SK-N-SH (cell line): Measurements from ENCODE around the gene NUP107. TPM values are rescaled to one million over a fixed set of nuclear protein-coding genes. Genes with fewer than 3 reads are reported as not detected.

Experiments used
- CTCF ChIA-PET: fragments of 300-600, 350-600 bp; formaldehyde crosslinking; extraction: SDS; loops from one replicate; lab custom pipeline; 2021; lab: Yijun Ruan, JAX
- POLR2A ChIA-PET: fragments of 350-600 bp; sonication (Branson Sonifier 250); formaldehyde crosslinking; extraction: SDS; loops from one replicate; lab custom pipeline; 2020; ENCODE audit warnings: antibody characterized with exemption, inconsistent platforms; lab: Yijun Ruan, JAX
- DNase-seq: peaks from one replicate; pipeline ENCODE4 v3.0.0; 2012
- H2AFZ ChIP-seq: fragments of 200-600 bp; sonication (generic); 2 replicates; pipeline ENCODE4 v1.8.1; 2016; ENCODE audit warnings: antibody characterized with exemption, mild to moderate bottlenecking, low read depth
- H3F3A ChIP-seq: fragments of 200-600 bp; sonication (generic); replicated peaks from 2 replicates; pipeline ENCODE3; 2016; ENCODE audit warnings: antibody characterized with exemption, mild to moderate bottlenecking; ENCODE audit not compliant: insufficient read depth
- H3K27ac ChIP-seq, 2 experiments: fragments of 200-500 bp in 1 of 2; fragments of 200-600 bp in 1 of 2; sonication (Bioruptor generic) in 1 of 2; sonication (generic), shearing (Covaris generic) in 1 of 2; 2 replicates each; pipeline versions ENCODE4 v1.5.1 to v1.6.1; 2014 to 2016; ENCODE audit warnings: low read depth in 2 of 2, inconsistent platforms in 1 of 2, low read length in 1 of 2, mild to moderate bottlenecking in 1 of 2, mixed read lengths in 1 of 2
- H3K27me3 ChIP-seq: fragments of 200-600 bp; sonication (generic), shearing (Covaris generic); 2 replicates; pipeline ENCODE4 v1.6.1; 2016; ENCODE audit warnings: mixed run types; ENCODE audit not compliant: insufficient read depth
- H3K36me3 ChIP-seq, 2 experiments: fragments of 200-500 bp in 1 of 2; fragments of 200-600 bp in 1 of 2; sonication (Bioruptor generic) in 1 of 2; sonication (generic) in 1 of 2; replicated peaks in 1 of 2; 2 replicates each; pipeline versions ENCODE3 to v1.5.1; 2014 to 2016; ENCODE audit warnings: low read length in 1 of 2, mild to moderate bottlenecking in 1 of 2; ENCODE audit not compliant: insufficient read depth in 2 of 2, control insufficient read depth in 1 of 2
- H3K4me1 ChIP-seq, 2 experiments: fragments of 200-500 bp in 1 of 2; fragments of 200-600 bp in 1 of 2; sonication (Bioruptor generic) in 1 of 2; sonication (generic), shearing (Covaris generic) in 1 of 2; 2 replicates each; pipeline versions ENCODE4 v1.5.1 to v1.6.1; 2014 to 2016; ENCODE audit warnings: low read depth in 1 of 2, low read length in 1 of 2, mixed run types in 1 of 2; ENCODE audit not compliant: insufficient read depth in 2 of 2, control insufficient read depth in 1 of 2
- H3K4me2 ChIP-seq: fragments of 200-600 bp; sonication (generic), shearing (Covaris generic); 2 replicates; pipeline ENCODE4 v1.6.1; 2017; ENCODE audit warnings: mixed run types
- H3K4me3 ChIP-seq, 2 experiments: fragments of 200-500 bp in 1 of 2; fragments of 200-600 bp in 1 of 2; sonication (Bioruptor generic) in 1 of 2; sonication (generic), shearing (Covaris generic) in 1 of 2; 2 replicates each; pipeline versions ENCODE4 v1.5.1 to v1.8.1; 2014 to 2016; ENCODE audit warnings: low read depth in 2 of 2, inconsistent platforms in 1 of 2, low read length in 1 of 2, mild to moderate bottlenecking in 1 of 2, mixed read lengths in 1 of 2, moderate library complexity in 1 of 2
- H3K79me2 ChIP-seq: fragments of 200-600 bp; sonication (generic); 2 replicates; pipeline ENCODE4 v1.8.1; 2017; ENCODE audit warnings: mild to moderate bottlenecking; ENCODE audit not compliant: insufficient read depth
- H3K9ac ChIP-seq: fragments of 200-600 bp; sonication (generic); 2 replicates; pipeline ENCODE4 v1.6.1; 2017; ENCODE audit warnings: mixed run types
- H3K9me2 ChIP-seq: fragments of 200-600 bp; sonication (generic); 2 replicates; pipeline ENCODE4 v1.6.1; 2017; ENCODE audit warnings: mixed run types
- H3K9me3 ChIP-seq: fragments of 200-600 bp; sonication (generic); 2 replicates; pipeline ENCODE4 v1.6.1; 2017; ENCODE audit warnings: mixed run types, mild to moderate bottlenecking, moderate library complexity
- H4K20me1 ChIP-seq: fragments of 200-600 bp; sonication (generic); 2 replicates; pipeline ENCODE4 v1.6.1; 2017; ENCODE audit warnings: mild to moderate bottlenecking, mixed run types; ENCODE audit not compliant: insufficient read depth
- JUND ChIP-seq: IDR thresholded peaks from 2 replicates; pipeline ENCODE4 v1.4.0; 2012
- MEF2A ChIP-seq: IDR thresholded peaks from 2 replicates; pipeline ENCODE4 v1.4.0; 2012; ENCODE audit warnings: low read depth, borderline replicate concordance
- MXI1 ChIP-seq: IDR thresholded peaks from 2 replicates; pipeline ENCODE4 v1.6.1; 2012; ENCODE audit warnings: mild to moderate bottlenecking, low read depth, low read length, improper control_type of control experiment
- NFIC ChIP-seq: IDR thresholded peaks from 2 replicates; pipeline ENCODE4 v1.4.0; 2012; ENCODE audit warnings: borderline replicate concordance
- PBX3 ChIP-seq: IDR thresholded peaks from 2 replicates; pipeline ENCODE4; 2012
- RAD21 ChIP-seq: IDR thresholded peaks from 2 replicates; pipeline ENCODE4 v1.6.1; 2012; ENCODE audit warnings: mild to moderate bottlenecking, low read length
- RCOR1 ChIP-seq: fragments of 150-350 bp; IDR thresholded peaks from 2 replicates; pipeline ENCODE4 v1.6.1; 2017; ENCODE audit warnings: antibody characterized with exemption, low read length
- RFX5 ChIP-seq: IDR thresholded peaks from 2 replicates; pipeline ENCODE4 v1.6.1; 2012; ENCODE audit warnings: mild to moderate bottlenecking, improper control_type of control experiment, low read length
- RXRA ChIP-seq: IDR thresholded peaks from 2 replicates; pipeline ENCODE4 v1.4.0; 2012; ENCODE audit warnings: low read depth, mild to moderate bottlenecking, borderline replicate concordance
- SIN3A ChIP-seq: IDR thresholded peaks from 2 replicates; pipeline ENCODE4 v1.6.1; 2012; ENCODE audit warnings: low read depth, mild to moderate bottlenecking, low read length, moderate library complexity, borderline replicate concordance
- SMC3 ChIP-seq: IDR thresholded peaks from 2 replicates; pipeline ENCODE4 v1.6.1; 2012; ENCODE audit warnings: low read depth, low read length, improper control_type of control experiment
- TAF1 ChIP-seq: IDR thresholded peaks from 2 replicates; pipeline ENCODE4 v1.6.1; 2012; ENCODE audit warnings: low read depth, mild to moderate bottlenecking, low read length, moderate library complexity, borderline replicate concordance
- USF1 ChIP-seq: IDR thresholded peaks from 2 replicates; pipeline ENCODE4 v1.4.0; 2012; ENCODE audit warnings: low read depth, borderline replicate concordance
- USF2 ChIP-seq: fragments of 150-350 bp; IDR thresholded peaks from 2 replicates; pipeline ENCODE4 v1.6.1; 2017; ENCODE audit warnings: antibody characterized with exemption, low read length, low read depth, borderline replicate concordance
- YY1 ChIP-seq: IDR thresholded peaks from 2 replicates; pipeline ENCODE4 v1.4.0; 2012; ENCODE audit warnings: low read depth, mild to moderate bottlenecking
- WGBS: methylation state at CpG from one replicate; pipeline ENCODE4 v1.1.6; 2017; ENCODE audit warnings: low lambda C conversion rate; 5-methylcytosine and 5-hydroxymethylcytosine counted together
- polyA plus RNA-seq, 3 experiments: library from polyadenylated mRNA; depleted of rRNA; stranded (reverse); fragments of >200 nt; gene quantifications; 2 replicates each; pipeline ENCODE4 v1.2.3, GENCODE V29; 2012
- TF ChIP-seq, protein P1 (sequence below): IDR thresholded peaks from 2 replicates; pipeline ENCODE4 v1.4.0; 2012; ENCODE audit warnings: low read depth, borderline replicate concordance

The NUP107 gene
- polyA plus RNA-seq, 1 of the 3 experiments (the other 2 are of a cell fraction), result 30.9 TPM

DNA sequence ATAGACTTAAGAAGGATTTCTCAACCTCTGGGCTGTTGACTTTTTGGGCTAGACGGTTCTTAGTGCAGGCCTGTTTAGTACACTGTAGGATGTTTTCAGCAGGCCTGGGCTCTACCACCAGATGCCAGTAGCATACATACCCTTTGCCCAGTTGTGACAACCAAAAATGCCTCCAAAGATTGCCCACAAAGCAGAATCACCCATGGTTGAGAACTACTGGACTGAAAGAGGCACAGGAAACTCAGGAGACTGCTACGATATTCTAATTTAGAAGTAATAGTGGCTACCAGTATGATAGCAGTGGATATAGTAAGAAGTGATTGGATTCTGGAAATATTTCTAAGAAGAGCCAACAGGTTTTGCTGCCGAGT is 74.6 kb downstream of the NUP107 start:
- H3K36me3 ChIP-seq, result peaks cover 10 to 26% of the 10 kb centered on the region in 2 experiments
- DNase-seq, result no peak
- no peaks in the 10 kb centered on the region for H4K20me1 ChIP-seq
- no peak for TF ChIP-seq RAD21
- TF ChIP-seq JUND, result no peak
- TF ChIP-seq PBX3, result no peak
- TF ChIP-seq TAF1, result no peak
- no peak for TF ChIP-seq RCOR1
- TF ChIP-seq YY1, result no peak
- TF ChIP-seq SIN3A, result no peak
- TF ChIP-seq, protein P1, sequence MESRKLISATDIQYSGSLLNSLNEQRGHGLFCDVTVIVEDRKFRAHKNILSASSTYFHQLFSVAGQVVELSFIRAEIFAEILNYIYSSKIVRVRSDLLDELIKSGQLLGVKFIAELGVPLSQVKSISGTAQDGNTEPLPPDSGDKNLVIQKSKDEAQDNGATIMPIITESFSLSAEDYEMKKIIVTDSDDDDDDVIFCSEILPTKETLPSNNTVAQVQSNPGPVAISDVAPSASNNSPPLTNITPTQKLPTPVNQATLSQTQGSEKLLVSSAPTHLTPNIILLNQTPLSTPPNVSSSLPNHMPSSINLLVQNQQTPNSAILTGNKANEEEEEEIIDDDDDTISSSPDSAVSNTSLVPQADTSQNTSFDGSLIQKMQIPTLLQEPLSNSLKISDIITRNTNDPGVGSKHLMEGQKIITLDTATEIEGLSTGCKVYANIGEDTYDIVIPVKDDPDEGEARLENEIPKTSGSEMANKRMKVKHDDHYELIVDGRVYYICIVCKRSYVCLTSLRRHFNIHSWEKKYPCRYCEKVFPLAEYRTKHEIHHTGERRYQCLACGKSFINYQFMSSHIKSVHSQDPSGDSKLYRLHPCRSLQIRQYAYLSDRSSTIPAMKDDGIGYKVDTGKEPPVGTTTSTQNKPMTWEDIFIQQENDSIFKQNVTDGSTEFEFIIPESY, result no peak
- no peak for TF ChIP-seq MEF2A
- no peak for TF ChIP-seq SMC3
- TF ChIP-seq NFIC, result no peak
- no peak for TF ChIP-seq RXRA
- no peak for TF ChIP-seq RFX5
- no peak for TF ChIP-seq USF2
- TF ChIP-seq MXI1, result no peak
- TF ChIP-seq USF1, result no peak
- H3K79me2 ChIP-seq, result no peaks in the 10 kb centered on the region
- no peak overlapping the region for H3K27ac ChIP-seq
- no peaks in the 10 kb centered on the region for H3F3A ChIP-seq
- H3K9me3 ChIP-seq, result no peaks in the 10 kb centered on the region
- H3K9me2 ChIP-seq, result no peaks in the 10 kb centered on the region
- H3K4me1 ChIP-seq, result no peaks in the 10 kb centered on the region
- H3K9ac ChIP-seq, result no peak overlapping the region
- ChIA-PET CTCF (no interaction called here), POLR2A (no interaction called here)
- H2AFZ ChIP-seq, result no peak overlapping the region
- H3K4me2 ChIP-seq, result no peak overlapping the region
- no peak overlapping the region for H3K4me3 ChIP-seq
- H3K27me3 ChIP-seq, result no peaks in the 10 kb centered on the region
- 94% methylated on average over 3 of the region's 3 CpGs for WGBS
